ENCODE data around the gene CSTF1.

CSTF1 gene

GRCh38 chr20:56443654-56444540, 51.5 kb downstream of the CSTF1 start:
- Histone ChIP-seq H3K36me3 (ENCODE audit: control insufficient read depth in 1 of 2, insufficient read depth in 2 of 2, low read length in 2 of 2) (no peaks in the 10 kb centered on the region), H3K27ac (ENCODE audit: low read length) (no peak overlapping the region), H3K9me3 (ENCODE audit: control insufficient read depth in 1 of 2, low read length in 2 of 2) (no peaks in the 10 kb centered on the region), H3K4me1 (ENCODE audit: control insufficient read depth in 1 of 2, insufficient read depth in 2 of 2, low read length in 2 of 2) (peaks cover 0 to 11% of the 10 kb centered on the region in 2 donors), H3K4me3 (ENCODE audit: low read depth in 1 of 2, low read length in 2 of 2) (no peak overlapping the region), H3K27me3 (ENCODE audit: low read depth, low read length) (peaks cover 4% of the 10 kb centered on the region)

- H3K27me3 ChIP-seq (ENCODE audit: low read depth, low read length), result peaks cover 4% of the 10 kb centered on the region
- H3K27ac ChIP-seq (ENCODE audit: low read length), result no peak overlapping the region
- H3K4me3 ChIP-seq (ENCODE audit: low read depth in 1 of 2, low read length in 2 of 2), result no peak overlapping the region
- no peaks in the 10 kb centered on the region for H3K9me3 ChIP-seq (ENCODE audit: control insufficient read depth in 1 of 2, low read length in 2 of 2)
- peaks cover 0 to 4% of the 10 kb centered on the region in 2 donors for H3K4me1 ChIP-seq (ENCODE audit: control insufficient read depth in 1 of 2, insufficient read depth in 2 of 2, low read length in 2 of 2)
- H3K36me3 ChIP-seq (ENCODE audit: control insufficient read depth in 1 of 2, insufficient read depth in 2 of 2, low read length in 2 of 2), result no peaks in the 10 kb centered on the region
These were observed 52.7 kb downstream of the CSTF1 start for GRCh38 chr20:56445130-56445529.

DNA sequence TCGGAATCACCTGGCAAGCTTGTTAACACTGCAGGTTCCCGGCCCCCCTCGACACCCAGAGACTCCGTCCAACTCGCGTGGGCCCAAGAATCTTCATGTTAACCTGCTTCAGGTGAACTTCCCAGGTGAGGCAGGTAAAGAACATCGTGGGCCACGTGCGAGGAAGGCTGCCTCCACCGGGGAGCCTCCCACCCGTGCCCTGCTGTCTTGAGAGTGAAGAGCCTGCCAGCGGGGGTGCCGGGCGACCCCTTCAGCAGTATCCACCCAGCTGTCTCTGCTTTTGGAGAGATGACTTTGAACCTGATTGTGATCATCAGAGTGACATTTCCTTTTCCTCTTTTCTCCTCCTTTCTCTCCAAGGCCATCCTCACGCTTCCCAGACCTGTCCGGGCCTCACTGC, 53.1 kb downstream of the CSTF1 start:
- Histone ChIP-seq H3K27me3 (ENCODE audit: low read depth, low read length) (peaks cover 4% of the 10 kb centered on the region), H3K36me3 (ENCODE audit: control insufficient read depth in 1 of 2, insufficient read depth in 2 of 2, low read length in 2 of 2) (no peaks in the 10 kb centered on the region), H3K4me1 (ENCODE audit: control insufficient read depth in 1 of 2, insufficient read depth in 2 of 2, low read length in 2 of 2) (peaks cover 0 to under 1% of the 10 kb centered on the region in 2 donors), H3K9me3 (ENCODE audit: control insufficient read depth in 1 of 2, low read length in 2 of 2) (no peaks in the 10 kb centered on the region), H3K4me3 (ENCODE audit: low read depth in 1 of 2, low read length in 2 of 2) (no peak overlapping the region), H3K27ac (ENCODE audit: low read length) (no peak overlapping the region)

DNA sequence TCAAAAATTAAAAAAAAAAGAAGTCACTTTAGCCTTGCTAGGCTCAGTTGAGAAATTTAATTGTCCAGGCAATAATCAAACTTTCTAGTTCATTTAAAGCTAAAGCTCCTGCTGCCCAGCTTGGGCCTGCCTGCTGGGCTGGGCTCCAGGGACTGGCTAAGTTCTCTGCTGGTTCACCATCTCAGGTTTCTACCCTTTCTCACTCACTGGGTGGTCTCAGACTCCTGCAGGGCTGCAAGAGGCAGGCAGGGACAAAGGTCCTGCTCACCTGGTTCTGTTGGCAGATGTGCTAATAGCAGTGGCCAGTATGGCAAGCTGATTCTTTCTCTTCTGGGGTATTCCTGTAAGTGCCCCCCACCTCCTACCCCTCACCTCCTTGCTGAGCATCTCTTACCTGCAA, 54.8 kb downstream of the CSTF1 start:
- Histone ChIP-seq H3K27me3 (ENCODE audit: low read depth, low read length) (no peaks in the 10 kb centered on the region), H3K4me3 (ENCODE audit: low read depth in 1 of 2, low read length in 2 of 2) (no peak overlapping the region), H3K4me1 (ENCODE audit: control insufficient read depth in 1 of 2, insufficient read depth in 2 of 2, low read length in 2 of 2) (no peaks in the 10 kb centered on the region), H3K9me3 (ENCODE audit: control insufficient read depth in 1 of 2, low read length in 2 of 2) (no peaks in the 10 kb centered on the region), H3K27ac (ENCODE audit: low read length) (no peak overlapping the region), H3K36me3 (ENCODE audit: control insufficient read depth in 1 of 2, insufficient read depth in 2 of 2, low read length in 2 of 2) (no peaks in the 10 kb centered on the region)

DNA sequence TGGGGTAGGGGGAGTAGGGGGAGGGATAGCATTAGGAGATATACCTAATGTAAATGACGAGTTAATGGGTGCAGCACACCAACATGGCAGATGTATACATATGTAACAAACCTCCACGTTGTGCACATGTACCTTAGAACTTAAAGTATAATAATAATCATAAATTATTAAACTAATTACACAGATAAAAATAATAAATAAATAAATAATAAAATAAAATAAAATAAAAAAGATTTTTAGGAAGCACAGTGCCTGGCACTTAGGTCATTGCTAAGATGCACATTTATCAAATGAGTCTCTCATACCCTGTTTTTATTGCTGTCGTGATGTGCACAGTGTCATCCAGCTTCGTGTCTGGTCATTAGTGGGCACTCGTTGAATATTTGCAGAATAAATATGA, 57.0 kb downstream of the CSTF1 start:
- Histone ChIP-seq H3K9me3 (ENCODE audit: control insufficient read depth in 1 of 2, low read length in 2 of 2) (no peaks in the 10 kb centered on the region), H3K27ac (ENCODE audit: low read length) (no peak overlapping the region)

GRCh38 chr20:56451056-56451765, 58.8 kb downstream of the CSTF1 start:
- Histone ChIP-seq H3K36me3 (ENCODE audit: control insufficient read depth in 1 of 2, insufficient read depth in 2 of 2, low read length in 2 of 2) (no peaks in the 10 kb centered on the region), H3K27ac (ENCODE audit: low read length) (no peak overlapping the region), H3K4me1 (ENCODE audit: control insufficient read depth in 1 of 2, insufficient read depth in 2 of 2, low read length in 2 of 2) (no peaks in the 10 kb centered on the region), H3K9me3 (ENCODE audit: control insufficient read depth in 1 of 2, low read length in 2 of 2) (no peaks in the 10 kb centered on the region), H3K27me3 (ENCODE audit: low read depth, low read length) (no peaks in the 10 kb centered on the region), H3K4me3 (ENCODE audit: low read depth in 1 of 2, low read length in 2 of 2) (no peak overlapping the region)

More for the DNA sequence above, 57.0 kb downstream of the CSTF1 start:
- no peaks in the 10 kb centered on the region for H3K4me1 ChIP-seq (ENCODE audit: control insufficient read depth in 1 of 2, insufficient read depth in 2 of 2, low read length in 2 of 2)
- H3K4me3 ChIP-seq (ENCODE audit: low read depth in 1 of 2, low read length in 2 of 2), result no peak overlapping the region
- no peaks in the 10 kb centered on the region for H3K36me3 ChIP-seq (ENCODE audit: control insufficient read depth in 1 of 2, insufficient read depth in 2 of 2, low read length in 2 of 2)
- H3K27me3 ChIP-seq (ENCODE audit: low read depth, low read length), result no peaks in the 10 kb centered on the region

DNA sequence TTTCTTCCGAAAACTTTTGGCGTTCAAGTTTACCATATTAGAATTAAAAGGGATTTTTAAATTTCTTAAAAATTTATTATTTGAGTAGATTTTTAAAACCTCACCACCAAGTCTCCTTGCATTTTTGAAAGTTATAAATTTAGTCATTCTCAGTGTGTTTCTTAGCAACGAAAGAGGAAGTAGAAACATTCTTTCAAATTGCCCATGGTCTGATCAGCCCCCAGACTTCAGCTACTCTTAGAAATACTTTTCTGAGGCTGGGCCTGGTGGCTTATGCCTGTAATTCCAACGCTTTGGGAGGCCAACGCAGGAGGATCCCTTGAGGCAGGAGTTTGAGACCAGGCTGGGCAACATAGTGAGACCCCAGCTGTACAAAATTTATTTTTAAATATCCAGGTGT, 60.9 kb downstream of the CSTF1 start:
- no peak overlapping the region for H3K27ac ChIP-seq (ENCODE audit: low read length)
- no peak overlapping the region for H3K4me3 ChIP-seq (ENCODE audit: low read depth in 1 of 2, low read length in 2 of 2)
- no peaks in the 10 kb centered on the region for H3K36me3 ChIP-seq (ENCODE audit: control insufficient read depth in 1 of 2, insufficient read depth in 2 of 2, low read length in 2 of 2)

DNA sequence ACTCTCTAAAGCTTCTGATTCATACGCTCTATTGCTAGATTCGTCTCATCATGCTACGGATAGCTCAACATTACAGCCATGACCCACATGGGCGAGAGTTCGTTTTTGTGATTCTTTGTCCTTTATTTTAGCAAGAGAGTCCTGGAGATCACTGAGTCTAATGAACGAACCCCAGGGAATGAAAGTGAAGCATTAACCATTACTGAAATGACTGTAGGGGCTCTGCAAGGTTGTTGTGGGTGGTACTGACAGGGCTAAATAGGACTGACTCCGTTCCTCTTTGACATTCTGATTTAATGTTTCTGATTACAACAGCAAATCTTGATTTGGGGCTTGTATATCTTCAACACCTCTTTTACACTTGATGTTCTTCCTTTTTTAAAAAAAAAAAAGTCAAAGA, 62.3 kb downstream of the CSTF1 start:
- no peaks in the 10 kb centered on the region for H3K4me1 ChIP-seq (ENCODE audit: control insufficient read depth in 1 of 2, insufficient read depth in 2 of 2, low read length in 2 of 2)
- H3K36me3 ChIP-seq (ENCODE audit: control insufficient read depth in 1 of 2, insufficient read depth in 2 of 2, low read length in 2 of 2), result no peaks in the 10 kb centered on the region
- no peaks in the 10 kb centered on the region for H3K9me3 ChIP-seq (ENCODE audit: control insufficient read depth in 1 of 2, low read length in 2 of 2)
- no peaks in the 10 kb centered on the region for H3K27me3 ChIP-seq (ENCODE audit: low read depth, low read length)
- no peak overlapping the region for H3K4me3 ChIP-seq (ENCODE audit: low read depth in 1 of 2, low read length in 2 of 2)
- H3K27ac ChIP-seq (ENCODE audit: low read length), result no peak overlapping the region

More for the DNA sequence above, 60.9 kb downstream of the CSTF1 start:
- Histone ChIP-seq H3K4me1 (ENCODE audit: control insufficient read depth in 1 of 2, insufficient read depth in 2 of 2, low read length in 2 of 2) (no peaks in the 10 kb centered on the region), H3K9me3 (ENCODE audit: control insufficient read depth in 1 of 2, low read length in 2 of 2) (no peaks in the 10 kb centered on the region), H3K27me3 (ENCODE audit: low read depth, low read length) (no peaks in the 10 kb centered on the region)
